Measurements from ENCODE around the gene KIAA0586. TPM values are rescaled to one million over a fixed set of nuclear protein-coding genes. Genes with fewer than 3 reads are reported as not detected.

KIAA0586 gene
- total and polyA plus RNA-seq, 10 of the 15 experiments (the other 5 are each of a cell fraction or from before 2014, with no cell fraction given), result 7.1 to 27.6 (median 19.1) TPM

- H3K9me3 ChIP-seq (replicated peaks; ENCODE audit: control insufficient read depth, insufficient read depth, low read length), result no peaks in the 10 kb centered on the region; the same call in 2 of the 3 replicates
- in situ Hi-C loops (cut with MboI), result no loop called here
- ChIA-PET SMC1A (ENCODE audit: uncharacterized antibody, unreplicated experiment) (no interaction called here), RAD21 (ENCODE audit: unreplicated experiment) (interaction anchor here (1.2 kb wide), 1 partner anchor 83 kb away, joined by 4 read pairs; no protein-coding TSS in a partner anchor), POLR2A (no interaction called here), CTCF (no interaction called here)
- no peak overlapping the region for H3K4me3 ChIP-seq
- WGBS (ENCODE audit: insufficient coverage, insufficient replicate concordance, low lambda C conversion rate, missing lambda C conversion rate), result 4% methylated on average over 1 of the region's 1 CpG
- no peaks in the 10 kb centered on the region for H3K36me3 ChIP-seq (ENCODE audit: control insufficient read depth in 2 of 2, insufficient read depth in 2 of 2, low read length in 1 of 2)
- H3K9ac ChIP-seq (ENCODE audit: control insufficient read depth, insufficient read depth, low read length), result no peak overlapping the region
- no peaks in the 10 kb centered on the region for H3K79me2 ChIP-seq (ENCODE audit: control insufficient read depth, insufficient read depth, low read length)
- H2AFZ ChIP-seq (ENCODE audit: control insufficient read depth, low read depth, low read length), result no peak overlapping the region
- no peaks in the 10 kb centered on the region for H3K27me3 ChIP-seq (replicated peaks in 1 of 2; ENCODE audit: control insufficient read depth in 2 of 2, insufficient read depth in 2 of 2, low read length in 1 of 2)
- DNase-seq (ENCODE audit: low read depth, low spot score), result no peak
- TF ChIP-seq RELA (IDR thresholded peaks at IDR 0.05; ENCODE audit: borderline replicate concordance, partially characterized antibody) (no peak), YBX1 (IDR thresholded peaks at IDR 0.05) (no peak), PAX8 (IDR thresholded peaks at IDR 0.05) (no peak)
- no TSS peak for BruUV-seq (replicated peaks)
- FAIRE-seq, result no peak
- no peaks in the 10 kb centered on the region for H4K20me1 ChIP-seq (ENCODE audit: control insufficient read depth, insufficient read depth)
- no peak for ATAC-seq
- H3K4me2 ChIP-seq (ENCODE audit: control insufficient read depth, insufficient read depth), result no peak overlapping the region
- intact Hi-C loops (cut with micrococcal nuclease; ENCODE audit: unreplicated experiment), result no loop called here
- H3K4me1 ChIP-seq (ENCODE audit: control insufficient read depth, insufficient read depth, low read length), result no peaks in the 10 kb centered on the region
- H3K27ac ChIP-seq (ENCODE audit: control insufficient read depth, insufficient read depth), result no peak overlapping the region
These were observed 156.9 kb downstream of the KIAA0586 start for GRCh38 chr14:58584383-58584782.

DNA sequence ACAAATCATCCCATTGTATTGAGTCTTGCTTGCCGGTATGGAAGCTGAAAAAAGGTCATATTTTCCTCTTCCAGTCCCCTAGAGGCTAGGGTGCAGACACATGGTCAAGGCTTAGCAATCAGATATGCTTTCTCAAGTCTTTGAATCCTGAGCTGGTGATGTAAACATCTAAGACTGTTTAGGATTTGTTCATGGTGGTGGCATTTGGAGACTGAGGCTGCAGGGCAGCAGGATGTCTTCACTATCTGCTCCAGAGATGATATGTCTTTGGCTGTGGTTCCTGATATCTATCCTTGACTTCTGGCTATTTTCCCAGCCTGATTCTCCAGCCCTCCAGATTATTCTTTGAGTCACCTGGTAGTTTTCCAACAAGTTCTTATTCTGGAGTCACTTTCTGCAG is 159.8 kb downstream of the KIAA0586 start:
- no peaks in the 10 kb centered on the region for H3K27me3 ChIP-seq (replicated peaks in 1 of 2; ENCODE audit: control insufficient read depth in 2 of 2, insufficient read depth in 2 of 2, low read length in 1 of 2)
- H3K36me3 ChIP-seq (ENCODE audit: control insufficient read depth in 2 of 2, insufficient read depth in 2 of 2, low read length in 1 of 2), result no peaks in the 10 kb centered on the region
- FAIRE-seq (no peak), DNase-seq (ENCODE audit: low read depth, low spot score) (no peak), ATAC-seq (no peak)
- H2AFZ ChIP-seq (ENCODE audit: control insufficient read depth, low read depth, low read length), result no peak overlapping the region
- intact Hi-C loops (cut with micrococcal nuclease; ENCODE audit: unreplicated experiment), result no loop called here
- no peaks in the 10 kb centered on the region for H4K20me1 ChIP-seq (ENCODE audit: control insufficient read depth, insufficient read depth)
- ChIA-PET POLR2A (interaction anchor here (0.5 kb wide), 1 partner anchor 17 kb away, joined by 3 read pairs; no protein-coding TSS in a partner anchor), RAD21 (ENCODE audit: unreplicated experiment) (no interaction called here), CTCF (no interaction called here), SMC1A (ENCODE audit: uncharacterized antibody, unreplicated experiment) (no interaction called here)
- 44% methylated on average over 1 of the region's 1 CpG for WGBS (ENCODE audit: insufficient coverage, insufficient replicate concordance, low lambda C conversion rate, missing lambda C conversion rate)
- H3K79me2 ChIP-seq (ENCODE audit: control insufficient read depth, insufficient read depth, low read length), result no peaks in the 10 kb centered on the region
- no peak overlapping the region for H3K9ac ChIP-seq (ENCODE audit: control insufficient read depth, insufficient read depth, low read length)
- no peak overlapping the region for H3K4me2 ChIP-seq (ENCODE audit: control insufficient read depth, insufficient read depth)
- no TSS peak for BruUV-seq (replicated peaks)
- H3K9me3 ChIP-seq (replicated peaks; ENCODE audit: control insufficient read depth, insufficient read depth, low read length), result no peaks in the 10 kb centered on the region; the same call in 2 of the 3 replicates
- H3K4me1 ChIP-seq (ENCODE audit: control insufficient read depth, insufficient read depth, low read length), result no peaks in the 10 kb centered on the region
- no peak overlapping the region for H3K4me3 ChIP-seq
- no peak overlapping the region for H3K27ac ChIP-seq (ENCODE audit: control insufficient read depth, insufficient read depth)
- in situ Hi-C loops (cut with MboI), result no loop called here
- TF ChIP-seq ZNF592 (IDR thresholded peaks at IDR 0.05) (no peak), ZZZ3 (IDR thresholded peaks at IDR 0.05; ENCODE audit: control insufficient read depth, insufficient read length, low read depth) (no peak), TARDBP (IDR thresholded peaks at IDR 0.05; ENCODE audit: borderline replicate concordance) (no peak), SPI1 (IDR thresholded peaks at IDR 0.05; ENCODE audit: borderline replicate concordance, insufficient read depth, low read depth, low read length) (no peak), NKRF (conservative IDR thresholded peaks at IDR 0.05) (no peak), CHD4 (IDR thresholded peaks at IDR 0.05) (no peak), SMAD1 (IDR thresholded peaks at IDR 0.05; ENCODE audit: low read depth, partially characterized antibody) (no peak), GABPA (IDR thresholded peaks at IDR 0.05; ENCODE audit: low read depth) (no peak), IKZF1 (conservative IDR thresholded peaks at IDR 0.05) (no peak)
- TF ChIP-seq, protein P1, sequence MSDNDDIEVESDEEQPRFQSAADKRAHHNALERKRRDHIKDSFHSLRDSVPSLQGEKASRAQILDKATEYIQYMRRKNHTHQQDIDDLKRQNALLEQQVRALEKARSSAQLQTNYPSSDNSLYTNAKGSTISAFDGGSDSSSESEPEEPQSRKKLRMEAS (IDR thresholded peaks at IDR 0.05; ENCODE audit: low read depth, low read length), result no peak

All from GM12878 (cell line).